ENCODE measurements around the gene DNAH17. TPM values are rescaled to one million over a fixed set of nuclear protein-coding genes. Genes with fewer than 3 reads are reported as not detected.

The DNAH17 gene
- total RNA-seq, 1 donor from 2014 or later, result not detected

DNA sequence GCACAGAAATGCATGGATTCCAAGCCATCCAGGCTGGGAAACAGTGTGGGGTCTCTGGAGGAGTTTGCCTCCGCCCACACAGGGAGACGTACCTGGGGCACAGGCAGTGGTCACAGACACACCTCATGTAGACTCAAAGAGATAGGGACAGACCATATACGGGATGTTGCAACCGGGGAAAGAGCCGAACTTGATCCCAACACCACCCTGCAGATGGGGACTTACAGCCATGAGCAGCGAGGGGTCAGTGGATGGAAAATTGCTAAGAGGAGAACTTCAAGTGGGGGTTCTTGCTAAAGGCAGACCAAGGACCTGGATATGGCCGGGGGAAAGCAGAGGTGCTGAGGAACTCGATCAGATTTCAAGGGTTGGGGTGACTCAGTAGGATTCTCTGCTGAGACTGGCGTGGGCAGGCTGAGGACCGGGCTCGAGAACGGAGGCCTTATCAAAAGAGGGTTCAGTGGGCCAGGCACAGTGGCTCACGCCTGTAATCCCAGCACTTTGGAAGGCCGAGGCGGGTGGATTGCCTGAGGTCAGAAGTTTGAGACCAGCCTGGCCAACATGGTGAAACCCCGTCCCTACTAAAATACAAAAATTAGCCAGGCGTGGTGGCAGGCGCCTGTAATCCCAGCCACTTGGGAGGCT lies 12.0 kb upstream of the DNAH17 start:
- no peak overlapping the region for H3K4me3 ChIP-seq
- H3K27ac ChIP-seq (replicated peaks), result no peak overlapping the region
- TF ChIP-seq, protein P1, sequence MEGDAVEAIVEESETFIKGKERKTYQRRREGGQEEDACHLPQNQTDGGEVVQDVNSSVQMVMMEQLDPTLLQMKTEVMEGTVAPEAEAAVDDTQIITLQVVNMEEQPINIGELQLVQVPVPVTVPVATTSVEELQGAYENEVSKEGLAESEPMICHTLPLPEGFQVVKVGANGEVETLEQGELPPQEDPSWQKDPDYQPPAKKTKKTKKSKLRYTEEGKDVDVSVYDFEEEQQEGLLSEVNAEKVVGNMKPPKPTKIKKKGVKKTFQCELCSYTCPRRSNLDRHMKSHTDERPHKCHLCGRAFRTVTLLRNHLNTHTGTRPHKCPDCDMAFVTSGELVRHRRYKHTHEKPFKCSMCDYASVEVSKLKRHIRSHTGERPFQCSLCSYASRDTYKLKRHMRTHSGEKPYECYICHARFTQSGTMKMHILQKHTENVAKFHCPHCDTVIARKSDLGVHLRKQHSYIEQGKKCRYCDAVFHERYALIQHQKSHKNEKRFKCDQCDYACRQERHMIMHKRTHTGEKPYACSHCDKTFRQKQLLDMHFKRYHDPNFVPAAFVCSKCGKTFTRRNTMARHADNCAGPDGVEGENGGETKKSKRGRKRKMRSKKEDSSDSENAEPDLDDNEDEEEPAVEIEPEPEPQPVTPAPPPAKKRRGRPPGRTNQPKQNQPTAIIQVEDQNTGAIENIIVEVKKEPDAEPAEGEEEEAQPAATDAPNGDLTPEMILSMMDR (IDR thresholded peaks at IDR 0.05; ENCODE audit: borderline replicate concordance), result no peak
- H3K36me3 ChIP-seq, result no peaks in the 10 kb centered on the region
- intact Hi-C loops (cut with micrococcal nuclease), result no loop called here
- H3K9me3 ChIP-seq (replicated peaks), result no peaks in the 10 kb centered on the region
- H3K27me3 ChIP-seq (ENCODE audit: low read depth), result peaks cover 9% of the 10 kb centered on the region
- H3K4me1 ChIP-seq, result peaks cover 34% of the 10 kb centered on the region
- no peak for DNase-seq

DNA sequence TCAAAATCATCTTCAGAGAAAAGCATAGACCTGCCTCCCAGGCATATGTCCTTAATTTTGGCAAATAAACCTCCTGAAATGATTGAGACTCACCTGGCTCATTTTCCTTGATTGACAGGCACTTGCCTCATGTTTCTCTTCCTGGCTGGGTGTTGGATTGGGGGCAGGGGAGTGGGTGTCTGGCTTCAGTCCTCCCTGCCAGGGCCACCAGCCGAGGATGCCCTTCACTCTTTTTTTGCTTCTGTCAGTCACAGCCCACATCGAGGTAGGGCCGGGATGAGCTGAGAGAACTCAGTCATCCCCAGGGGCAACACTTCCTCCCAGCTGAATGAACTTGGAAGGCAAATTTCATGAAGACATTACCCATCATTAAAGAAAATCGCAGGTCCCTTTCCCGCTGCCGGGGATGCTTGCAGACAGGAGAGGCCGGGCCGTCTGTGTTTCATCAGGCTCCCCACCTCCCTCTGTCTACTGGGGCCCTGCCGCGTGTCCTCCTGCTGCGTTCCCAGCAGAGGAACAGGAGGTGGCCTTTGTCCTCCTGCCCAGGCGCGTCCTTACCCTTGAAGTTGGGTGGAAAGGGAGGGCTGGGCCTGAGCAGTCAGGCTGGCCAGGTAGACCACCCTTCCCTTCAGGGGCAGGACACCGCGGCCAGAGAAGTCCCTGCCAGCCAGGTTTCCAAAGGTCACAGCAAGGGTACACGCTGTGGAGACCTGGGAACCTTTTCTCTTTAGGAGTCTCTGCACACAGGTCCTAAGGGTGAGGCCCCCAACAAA lies 11.2 kb upstream of the DNAH17 start:
- Histone ChIP-seq H3K9me3 (replicated peaks) (no peaks in the 10 kb centered on the region), H3K36me3 (no peaks in the 10 kb centered on the region), H3K4me1 (peaks cover 32% of the 10 kb centered on the region), H3K27ac (replicated peaks) (no peak overlapping the region), H3K4me3 (no peak overlapping the region), H3K27me3 (ENCODE audit: low read depth) (peaks cover 9% of the 10 kb centered on the region)
- DNase-seq, result no peak
- TF ChIP-seq, protein P1 (IDR thresholded peaks at IDR 0.05; ENCODE audit: borderline replicate concordance), result no peak
- intact Hi-C loops (cut with micrococcal nuclease), result no loop called here

DNA sequence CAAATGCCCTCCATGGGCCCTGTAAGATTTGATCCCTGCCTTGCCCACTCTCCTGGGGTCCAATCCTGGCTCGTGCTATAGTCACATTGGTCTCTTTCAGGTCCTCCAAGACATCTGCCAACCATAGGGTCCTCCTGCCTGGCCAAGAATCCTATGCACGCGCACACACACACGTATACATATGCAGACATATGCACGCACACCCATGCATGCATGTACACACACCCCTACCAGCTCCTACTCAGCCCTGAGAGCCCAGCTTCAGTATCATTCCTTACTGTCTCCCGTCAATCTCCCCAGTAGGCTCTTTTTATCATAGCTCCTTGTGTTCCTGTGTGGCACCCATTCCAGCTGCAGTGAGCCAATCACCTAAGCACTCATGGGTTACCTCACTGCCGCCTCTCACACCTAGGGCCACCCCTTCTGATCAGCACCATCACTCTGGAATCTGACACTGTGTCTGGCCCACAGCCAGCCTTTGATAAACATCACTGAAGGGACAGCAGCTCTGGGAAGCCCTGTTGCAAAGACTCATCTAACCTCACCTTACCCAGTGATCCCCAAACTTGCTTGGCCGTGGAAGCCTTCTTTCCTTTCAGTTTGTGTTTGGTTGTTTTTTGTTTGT lies 7.9 kb upstream of the DNAH17 start:
- Histone ChIP-seq H3K36me3 (no peaks in the 10 kb centered on the region), H3K27ac (replicated peaks) (no peak overlapping the region), H3K27me3 (ENCODE audit: low read depth) (peaks cover 9% of the 10 kb centered on the region), H3K4me3 (no peak overlapping the region), H3K4me1 (peaks cover 14% of the 10 kb centered on the region), H3K9me3 (replicated peaks) (no peaks in the 10 kb centered on the region)
- TF ChIP-seq, protein P1 (IDR thresholded peaks at IDR 0.05; ENCODE audit: borderline replicate concordance), result no peak
- DNase-seq, result no peak
- intact Hi-C loops (cut with micrococcal nuclease), result no loop called here

DNA sequence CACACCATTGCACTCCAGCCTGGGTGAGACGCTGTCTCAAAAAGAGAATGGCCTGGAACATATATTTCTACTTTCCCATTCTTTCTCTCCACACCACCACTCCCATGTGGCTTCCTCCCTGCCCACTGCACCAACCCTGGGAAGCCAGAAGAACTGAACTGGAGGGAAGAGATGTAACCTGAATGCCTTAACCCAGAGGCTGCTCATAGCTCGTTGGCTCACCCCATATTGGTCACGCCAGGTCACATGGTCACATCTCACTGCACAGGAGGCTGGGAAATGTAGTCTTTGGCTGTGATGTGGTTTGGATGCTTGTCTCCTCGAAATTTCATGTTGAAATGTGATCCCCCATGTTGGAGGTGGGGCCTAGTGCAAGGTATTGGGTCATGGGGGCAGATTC lies 5.9 kb upstream of the DNAH17 start:
- intact Hi-C loops (cut with micrococcal nuclease), result no loop called here
- no peaks in the 10 kb centered on the region for H3K9me3 ChIP-seq (replicated peaks)

DNA sequence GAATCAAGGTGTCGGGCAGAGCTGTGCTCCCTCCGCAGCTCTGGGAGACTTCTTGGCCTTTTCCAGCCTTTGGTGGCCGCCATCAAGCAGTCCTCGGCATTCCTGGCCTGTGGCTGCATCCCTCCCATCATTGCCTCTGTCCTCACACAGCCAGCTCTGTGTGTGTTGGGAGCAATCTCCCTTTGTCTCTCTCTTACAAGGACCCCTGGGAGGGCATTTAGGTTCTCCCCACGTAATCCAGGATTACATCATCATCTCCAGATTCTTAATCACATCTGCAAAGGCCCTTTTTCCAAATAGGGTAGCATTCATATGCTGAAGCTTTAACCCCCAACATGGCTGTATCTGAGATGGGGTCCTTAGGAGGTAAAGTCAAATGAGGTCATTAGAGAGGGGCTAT lies 4.1 kb upstream of the DNAH17 start:
- Histone ChIP-seq H3K27ac (replicated peaks) (no peak overlapping the region), H3K27me3 (ENCODE audit: low read depth) (peaks cover 9% of the 10 kb centered on the region)
- intact Hi-C loops (cut with micrococcal nuclease), result no loop called here

More for the DNA sequence above, 5.9 kb upstream of the DNAH17 start:
- TF ChIP-seq, protein P1 (IDR thresholded peaks at IDR 0.05; ENCODE audit: borderline replicate concordance), result no peak
- Histone ChIP-seq H3K27me3 (ENCODE audit: low read depth) (peaks cover 9% of the 10 kb centered on the region), H3K36me3 (no peaks in the 10 kb centered on the region), H3K4me3 (no peak overlapping the region), H3K27ac (replicated peaks) (no peak overlapping the region), H3K4me1 (peaks cover 10% of the 10 kb centered on the region)
- no peak for DNase-seq

More for the DNA sequence above, 4.1 kb upstream of the DNAH17 start:
- Histone ChIP-seq H3K4me3 (no peak overlapping the region), H3K4me1 (peaks cover 10% of the 10 kb centered on the region), H3K36me3 (no peaks in the 10 kb centered on the region), H3K9me3 (replicated peaks) (no peaks in the 10 kb centered on the region)
- no peak for DNase-seq
- TF ChIP-seq, protein P1 (IDR thresholded peaks at IDR 0.05; ENCODE audit: borderline replicate concordance), result no peak
